IMR-90 (cell line): ENCODE data around the gene SEC16A. TPM values are rescaled to one million over a fixed set of nuclear protein-coding genes. Genes with fewer than 3 reads are reported as not detected.

ENCODE experiments used
- ATAC-seq: fragments of 200-7000 bp; cut with Tn5 transposase; 2 replicates; pipeline ENCODE4 v1.9.1; 2020; ENCODE audit warnings: low read depth, mild to moderate bottlenecking, moderate library complexity
- BruUV-seq: library from RNA; stranded (reverse); fragments of 400-500 nt; replicated peaks from 2 replicates; lab custom pipeline; 2021; lab: Mats Ljungman, UMichigan
- CTCF ChIA-PET: fragments of 300-600 bp; formaldehyde crosslinking; extraction: SDS; loops from one replicate; lab custom pipeline; 2021; ENCODE audit warnings: antibody characterized with exemption; lab: Yijun Ruan, JAX
- POLR2A ChIA-PET: fragments of 300-600 bp; sonication (Branson Sonifier 250); formaldehyde crosslinking; loops from one replicate; lab custom pipeline; 2022; ENCODE audit warnings: antibody characterized with exemption; ENCODE audit not compliant: unreplicated experiment; lab: Charles Lee
- DNase-seq: peaks from one replicate; pipeline ENCODE4 v3.0.0; 2013
- H2AFZ ChIP-seq: replicated peaks from 2 replicates; pipeline ENCODE3; 2013; ENCODE audit warnings: low read length, mild to moderate bottlenecking; ENCODE audit not compliant: poor library complexity
- H2AK5ac ChIP-seq: 2 replicates; pipeline ENCODE4 v1.6.1; 2013; ENCODE audit warnings: low read depth, low read length, inconsistent platforms
- H2AK9ac ChIP-seq: replicated peaks from 2 replicates; pipeline ENCODE3; 2013; ENCODE audit warnings: mild to moderate bottlenecking, low read depth, low read length, moderate library complexity; ENCODE audit not compliant: poor library complexity
- H2BK120ac ChIP-seq: 2 replicates; pipeline ENCODE4 v1.6.1; 2013; ENCODE audit warnings: low read depth, low read length, inconsistent platforms
- H2BK15ac ChIP-seq: 3 replicates; pipeline ENCODE4 v1.6.1; 2013; ENCODE audit warnings: low read depth, low read length, inconsistent platforms
- H2BK20ac ChIP-seq: 2 replicates; pipeline ENCODE4 v1.6.1; 2013; ENCODE audit warnings: low read depth, mild to moderate bottlenecking, inconsistent platforms, low read length, moderate library complexity
- H2BK5ac ChIP-seq: 2 replicates; pipeline ENCODE4 v1.6.1; 2013; ENCODE audit warnings: mild to moderate bottlenecking, low read depth, low read length, inconsistent platforms; ENCODE audit not compliant: poor library complexity, severe bottlenecking
- H3K14ac ChIP-seq: replicated peaks from 2 replicates; pipeline ENCODE4 v1.6.1; 2013; ENCODE audit warnings: low read depth, low read length, inconsistent platforms
- H3K18ac ChIP-seq: 2 replicates; pipeline ENCODE4 v1.6.1; 2013; ENCODE audit warnings: low read depth, low read length, control low read depth
- H3K23ac ChIP-seq: 2 replicates; pipeline ENCODE4 v1.6.1; 2013; ENCODE audit warnings: low read depth, low read length, inconsistent platforms
- H3K27ac ChIP-seq: 2 replicates; pipeline ENCODE4 v1.5.1; 2013; ENCODE audit warnings: mild to moderate bottlenecking, control low read depth, low read length; ENCODE audit not compliant: insufficient read depth
- H3K27me3 ChIP-seq: 2 replicates; pipeline ENCODE4 v1.6.1; 2013; ENCODE audit warnings: low read length; ENCODE audit not compliant: control insufficient read depth, insufficient read depth
- H3K36me3 ChIP-seq: 2 replicates; pipeline ENCODE4 v1.6.1; 2013; ENCODE audit warnings: low read length, mixed read lengths; ENCODE audit not compliant: control insufficient read depth, insufficient read depth
- H3K4ac ChIP-seq: 2 replicates; pipeline ENCODE4 v1.6.1; 2013; ENCODE audit warnings: low read depth, low read length, inconsistent platforms
- H3K4me1 ChIP-seq: 2 replicates; pipeline ENCODE4 v1.6.1; 2013; ENCODE audit warnings: low read length, mixed read lengths; ENCODE audit not compliant: control insufficient read depth, insufficient read depth
- H3K4me2 ChIP-seq: 2 replicates; pipeline ENCODE4 v1.6.1; 2013; ENCODE audit warnings: low read depth, mild to moderate bottlenecking, control low read depth, low read length, moderate library complexity
- H3K4me3 ChIP-seq: 2 replicates; pipeline ENCODE4 v1.5.1; 2013; ENCODE audit warnings: low read depth, mild to moderate bottlenecking, control low read depth, low read length, moderate library complexity; ENCODE audit not compliant: insufficient read depth
- H3K56ac ChIP-seq: 2 replicates; pipeline ENCODE4 v1.6.1; 2013; ENCODE audit warnings: low read length, inconsistent platforms; ENCODE audit not compliant: insufficient read depth; ENCODE audit errors: extremely low read depth
- H3K79me1 ChIP-seq, 2 experiments: 2 replicates each; pipeline ENCODE4 v1.6.1; 2013; ENCODE audit warnings: low read length in 2 of 2, inconsistent platforms in 1 of 2, low read depth in 1 of 2
- H3K9ac ChIP-seq: 2 replicates; pipeline ENCODE4 v1.6.1; 2013; ENCODE audit warnings: low read depth, low read length, control low read depth
- H3K9me1 ChIP-seq: 2 replicates; pipeline ENCODE4 v1.6.1; 2013; ENCODE audit warnings: low read length, inconsistent platforms; ENCODE audit not compliant: insufficient read depth
- H3K9me3 ChIP-seq: 2 replicates; pipeline ENCODE4 v1.6.1; 2013; ENCODE audit warnings: low read length; ENCODE audit not compliant: control insufficient read depth, insufficient read depth
- H4K20me1 ChIP-seq: 2 replicates; pipeline ENCODE4 v1.6.1; 2013; ENCODE audit warnings: low read length, inconsistent platforms; ENCODE audit not compliant: insufficient read depth
- H4K5ac ChIP-seq: 2 replicates; pipeline ENCODE4 v1.6.1; 2013; ENCODE audit warnings: mild to moderate bottlenecking, low read depth, low read length, control low read depth
- H4K8ac ChIP-seq, 2 experiments: 2 replicates each; pipeline ENCODE4 v1.6.1; 2013; ENCODE audit warnings: low read depth in 2 of 2, low read length in 2 of 2, control low read depth in 1 of 2, inconsistent platforms in 1 of 2
- H4K91ac ChIP-seq: 2 replicates; pipeline ENCODE4 v1.6.1; 2013; ENCODE audit warnings: low read depth, low read length, inconsistent platforms; ENCODE audit not compliant: insufficient read depth
- CEBPB ChIP-seq: IDR thresholded peaks from 2 replicates; pipeline ENCODE4 v1.6.1; 2012; ENCODE audit warnings: low read depth, low read length, improper control_type of control experiment
- MXI1 ChIP-seq: IDR thresholded peaks from 2 replicates; pipeline ENCODE4 v1.6.1; 2012; ENCODE audit warnings: low read depth, mild to moderate bottlenecking, low read length, moderate library complexity, borderline replicate concordance
- NFE2L2 ChIP-seq: fragments of 150-350 bp; IDR thresholded peaks from 2 replicates; pipeline ENCODE4 v1.6.1; 2016; ENCODE audit warnings: low read depth, mild to moderate bottlenecking, low read length
- POLR2A ChIP-seq: IDR thresholded peaks from 2 replicates; pipeline ENCODE4 v1.6.1; 2012; ENCODE audit warnings: mild to moderate bottlenecking, low read depth, low read length
- RAD21 ChIP-seq: IDR thresholded peaks from 2 replicates; pipeline ENCODE4 v1.6.1; 2012; ENCODE audit warnings: low read length, improper control_type of control experiment
- RCOR1 ChIP-seq: IDR thresholded peaks from 2 replicates; pipeline ENCODE4 v1.6.1; 2012; ENCODE audit warnings: mild to moderate bottlenecking, low read length, improper control_type of control experiment; ENCODE audit not compliant: insufficient replicate concordance
- RFX5 ChIP-seq: IDR thresholded peaks from 2 replicates; pipeline ENCODE4 v1.8.0; 2012; ENCODE audit warnings: low read depth, mild to moderate bottlenecking, low read length, moderate library complexity
- SMC3 ChIP-seq: fragments of 150-350 bp; IDR thresholded peaks from 2 replicates; pipeline ENCODE4 v1.6.1; 2016; ENCODE audit warnings: low read depth, mild to moderate bottlenecking, antibody characterized with exemption, low read length, moderate library complexity
- USF2 ChIP-seq: fragments of 150-350 bp; IDR thresholded peaks from 2 replicates; pipeline ENCODE4 v1.6.1; 2017; ENCODE audit warnings: mild to moderate bottlenecking, antibody characterized with exemption, low read length, low read depth
- WGBS, 2 experiments: methylation state at CpG; one replicate each; pipeline versions ENCODE4 v1.1.5 to v1.1.7; 2013; ENCODE audit warnings: missing lambda C conversion rate in 2 of 2; ENCODE audit not compliant: insufficient read length in 1 of 2; ENCODE audit errors: extremely low coverage in 2 of 2; 5-methylcytosine and 5-hydroxymethylcytosine counted together
- dilution Hi-C: fragments of 300-500 bp; cut with HindIII; formaldehyde crosslinking; loops from one replicate; pipeline ENCODE4 v1.14.3; 2018; ENCODE audit warnings: low sequenced_read_pairs; ENCODE audit not compliant: unreplicated experiment
- in situ Hi-C: fragments of 300-500 bp; cut with MboI; formaldehyde crosslinking; loops from 3 replicates; pipeline ENCODE4 v1.14.3; 2019; ENCODE audit warnings: low sequenced_read_pairs, inconsistent platforms, mixed read lengths
- intact Hi-C: fragments of 100-400 bp; cut with micrococcal nuclease; formaldehyde crosslinking; loops from 2 replicates; pipeline ENCODE4 v1.10.0; 2022
- polyA plus RNA-seq, 3 experiments: library from polyadenylated mRNA; depleted of rRNA; stranded (reverse); fragments of >200 nt; gene quantifications; 2 replicates each; pipeline ENCODE4 v1.2.3, GENCODE V29; 2012; ENCODE audit warnings: low replicate concordance in 1 of 3
- total RNA-seq: library from RNA; depleted of rRNA; stranded (reverse); fragments of >200 nt; gene quantifications from 2 replicates; pipeline ENCODE4 v1.2.3, GENCODE V29; 2012
- TF ChIP-seq, protein P1 (sequence below): conservative IDR thresholded peaks from 2 replicates; pipeline ENCODE4 v1.5.1; 2012; ENCODE audit warnings: mild to moderate bottlenecking, low read depth, low read length, improper control_type of control experiment

SEC16A gene
- total and polyA plus RNA-seq, 2 of the 4 experiments (the other 2 are of a cell fraction): 12.2 to 48.1 TPM

GRCh38 chr9:136507221-136507991 is 24.6 kb upstream of the SEC16A start:
- Histone ChIP-seq H3K56ac (no peak overlapping the region), H3K27me3 (no peaks in the 10 kb centered on the region), H4K91ac (no peak overlapping the region), H3K79me1 (no peaks in the 10 kb centered on the region), H2AK5ac (no peak overlapping the region), H4K5ac (no peak overlapping the region), H2BK5ac (no peak overlapping the region), H3K27ac (no peak overlapping the region), H3K9me3 (no peaks in the 10 kb centered on the region), H3K9ac (no peak overlapping the region), H3K18ac (no peak overlapping the region), H3K4me3 (no peak overlapping the region), H3K4ac (no peak overlapping the region), H2AFZ (no peak overlapping the region), H3K23ac (no peak overlapping the region), H2BK120ac (no peak overlapping the region), H3K4me2 (no peak overlapping the region), H3K9me1 (no peaks in the 10 kb centered on the region), H2AK9ac (no peak overlapping the region), H3K36me3 (peaks cover 74% of the 10 kb centered on the region), H3K4me1 (no peaks in the 10 kb centered on the region), H3K14ac (no peak overlapping the region), H2BK20ac (no peak overlapping the region), H4K20me1 (no peaks in the 10 kb centered on the region), H4K8ac (no peak overlapping the region), H2BK15ac (no peak overlapping the region)
- no peak for DNase-seq
- ChIA-PET POLR2A (no interaction called here), CTCF (no interaction called here)
- intact Hi-C loops (no loop called here), dilution Hi-C loops (no loop called here), in situ Hi-C loops (no loop called here)
- no peak for ATAC-seq
- WGBS, 2 experiments: 99% methylated on average over 12 of the region's 28 CpGs; no CpG with 5 or more reads in 1 of the 2 experiments
- TF ChIP-seq RFX5 (no peak), CEBPB (no peak), NFE2L2 (no peak), POLR2A (no peak), RCOR1 (no peak), RAD21 (no peak), MXI1 (no peak), SMC3 (no peak), USF2 (no peak)
- TF ChIP-seq, protein P1, sequence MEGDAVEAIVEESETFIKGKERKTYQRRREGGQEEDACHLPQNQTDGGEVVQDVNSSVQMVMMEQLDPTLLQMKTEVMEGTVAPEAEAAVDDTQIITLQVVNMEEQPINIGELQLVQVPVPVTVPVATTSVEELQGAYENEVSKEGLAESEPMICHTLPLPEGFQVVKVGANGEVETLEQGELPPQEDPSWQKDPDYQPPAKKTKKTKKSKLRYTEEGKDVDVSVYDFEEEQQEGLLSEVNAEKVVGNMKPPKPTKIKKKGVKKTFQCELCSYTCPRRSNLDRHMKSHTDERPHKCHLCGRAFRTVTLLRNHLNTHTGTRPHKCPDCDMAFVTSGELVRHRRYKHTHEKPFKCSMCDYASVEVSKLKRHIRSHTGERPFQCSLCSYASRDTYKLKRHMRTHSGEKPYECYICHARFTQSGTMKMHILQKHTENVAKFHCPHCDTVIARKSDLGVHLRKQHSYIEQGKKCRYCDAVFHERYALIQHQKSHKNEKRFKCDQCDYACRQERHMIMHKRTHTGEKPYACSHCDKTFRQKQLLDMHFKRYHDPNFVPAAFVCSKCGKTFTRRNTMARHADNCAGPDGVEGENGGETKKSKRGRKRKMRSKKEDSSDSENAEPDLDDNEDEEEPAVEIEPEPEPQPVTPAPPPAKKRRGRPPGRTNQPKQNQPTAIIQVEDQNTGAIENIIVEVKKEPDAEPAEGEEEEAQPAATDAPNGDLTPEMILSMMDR: no peak
- BruUV-seq: no TSS peak
